DND-41 (cell line): Measurements from ENCODE around the gene SRRM5.

Experiments
- CTCF ChIP-seq: IDR thresholded peaks from 2 replicates; pipeline ENCODE4 v1.5.1; 2012; ENCODE audit warnings: borderline replicate concordance, low read length, moderate library complexity, mild to moderate bottlenecking; ENCODE audit not compliant: poor library complexity, severe bottlenecking; ENCODE audit errors: extremely low read depth
- EZH2 ChIP-seq: IDR thresholded peaks from 3 replicates; pipeline ENCODE4 v1.6.1; 2012; ENCODE audit warnings: borderline replicate concordance, low read depth, mild to moderate bottlenecking, moderate library complexity, low read length, inconsistent platforms; ENCODE audit not compliant: severe bottlenecking

DNA sequence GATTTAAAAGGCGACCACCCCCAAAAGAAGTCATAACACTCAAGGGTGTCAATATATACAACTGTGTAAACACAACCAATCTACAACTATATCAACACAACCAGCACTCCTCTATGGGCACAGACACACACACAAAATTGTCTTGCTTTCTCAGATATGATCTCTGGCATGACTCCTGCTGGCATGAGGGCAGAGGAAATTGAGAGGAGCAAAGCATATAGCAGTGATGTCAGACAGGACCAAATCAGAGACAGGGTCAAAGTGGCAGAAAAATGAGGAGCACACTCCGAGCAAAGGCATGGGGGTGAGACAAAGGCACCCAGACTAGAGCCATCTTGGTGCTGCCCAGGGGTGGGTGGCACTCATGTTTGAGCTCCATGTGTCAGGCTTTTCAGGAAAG, 25.5 kb upstream of the SRRM5 start:
- TF ChIP-seq CTCF (no peak), EZH2 (no peak)
